Cardiac muscle cell (in vitro differentiated cells and primary cell): ENCODE data around the gene SURF4. TPM values are rescaled to one million over a fixed set of nuclear protein-coding genes. Genes with fewer than 3 reads are reported as not detected.
"Not testable (repeated sequence)": the region's sequence is repeated elsewhere in the genome, so short reads cannot be mapped to it uniquely, and the experiment has no call there.

Experiments
- DNase-seq, 2 donors: peaks; one replicate each; pipeline versions ENCODE4 v3.0.0 to v3.0.0-alpha.2; 2010 to 2017; ENCODE audit warnings: low read depth in 1 of 2, low spot score in 1 of 2
- H3K27ac ChIP-seq: fragments of 200-600 bp; sonication (generic); 2 replicates; pipeline ENCODE4 v1.5.1; 2016
- H3K27me3 ChIP-seq: fragments of 200-600 bp; sonication (generic); 2 replicates; pipeline ENCODE4 v1.6.0; 2016; ENCODE audit warnings: control low read depth
- H3K36me3 ChIP-seq: fragments of 200-600 bp; sonication (generic); 2 replicates; pipeline ENCODE4 v1.5.1; 2016; ENCODE audit warnings: control low read depth
- H3K4me1 ChIP-seq: fragments of 200-600 bp; sonication (generic); 2 replicates; pipeline ENCODE4 v1.8.1; 2017; ENCODE audit warnings: low read depth, mild to moderate bottlenecking, mixed run types
- H3K4me3 ChIP-seq: fragments of 200-600 bp; sonication (generic); 2 replicates; pipeline ENCODE4 v1.5.1; 2016; ENCODE audit warnings: mild to moderate bottlenecking
- H3K9me3 ChIP-seq: fragments of 200-600 bp; sonication (generic); 2 replicates; pipeline ENCODE4 v1.5.1; 2017; ENCODE audit warnings: low read depth, mild to moderate bottlenecking, control low read depth
- CTCF ChIP-seq: IDR thresholded peaks from 2 replicates; pipeline ENCODE4 v1.5.1; 2012; ENCODE audit warnings: low read depth, mild to moderate bottlenecking, low read length
- polyA plus RNA-seq: library from polyadenylated mRNA; unstranded; fragments of >200 nt; fragmentation: Nextera tagmentation; extraction: Ambion mirVana; gene quantifications from 2 replicates; pipeline ENCODE4 v1.2.1, GENCODE V29; 2016
- total RNA-seq: library from RNA; depleted of rRNA; stranded (reverse); fragments of >200 nt; gene quantifications from 2 replicates; pipeline ENCODE4 v1.2.3, GENCODE V29; 2016

The SURF4 gene
- total and polyA plus RNA-seq, 2 experiments from 2014 or later = 121 to 200 TPM

GRCh38 chr9:133377721-133378216 lies 1.9 kb upstream of the SURF4 start:
- H3K4me3 ChIP-seq = no peak overlapping the region
- DNase-seq = peak in 1 of 2 donors; percentile 36
- peaks cover 4% of the 10 kb centered on the region for H3K36me3 ChIP-seq
- H3K27me3 ChIP-seq = no peaks in the 10 kb centered on the region
- H3K9me3 ChIP-seq = no peaks in the 10 kb centered on the region
- no peak for TF ChIP-seq CTCF
- H3K27ac ChIP-seq = no peak overlapping the region
- H3K4me1 ChIP-seq = no peaks in the 10 kb centered on the region

- H3K36me3 ChIP-seq, H3K27me3 ChIP-seq, H3K9me3 ChIP-seq, H3K4me1 ChIP-seq, H3K27ac ChIP-seq, DNase-seq, H3K4me3 ChIP-seq: not testable (repeated sequence)
Measured at GRCh38 chr9:133377280-133377679, 1.4 kb upstream of the SURF4 start.

- TF ChIP-seq CTCF = no peak
- Histone ChIP-seq H3K36me3 (peaks cover 14% of the 10 kb centered on the region), H3K4me1 (no peaks in the 10 kb centered on the region), H3K9me3 (no peaks in the 10 kb centered on the region), H3K27me3 (no peaks in the 10 kb centered on the region), H3K27ac (peak overlapping the region; percentile 99), H3K4me3 (peak overlapping the region; percentile 98)
- DNase-seq = peak; percentile 41 to 43
Measured at GRCh38 chr9:133375116-133375723, 640 bp downstream of the SURF4 start.

GRCh38 chr9:133374612-133375115 lies 1.2 kb downstream of the SURF4 start:
- TF ChIP-seq CTCF = no peak
- Histone ChIP-seq H3K4me1 (no peaks in the 10 kb centered on the region), H3K36me3 (peaks cover 14% of the 10 kb centered on the region), H3K4me3 (peak overlapping the region; percentile 98), H3K27ac (peak overlapping the region; percentile 99), H3K9me3 (no peaks in the 10 kb centered on the region), H3K27me3 (no peaks in the 10 kb centered on the region)
- peak in 1 of 2 donors; percentile 53 for DNase-seq

GRCh38 chr9:133372144-133372543 lies 3.7 kb downstream of the SURF4 start:
- Histone ChIP-seq H3K27ac (no peak overlapping the region), H3K9me3 (no peaks in the 10 kb centered on the region), H3K4me3 (no peak overlapping the region), H3K36me3 (peaks cover 14% of the 10 kb centered on the region), H3K27me3 (no peaks in the 10 kb centered on the region), H3K4me1 (no peaks in the 10 kb centered on the region)
- no peak for DNase-seq
- TF ChIP-seq CTCF = no peak

GRCh38 chr9:133371261-133371711 lies 4.6 kb downstream of the SURF4 start:
- no peak overlapping the region for H3K27ac ChIP-seq

More at GRCh38 chr9:133371261-133371711, 4.6 kb downstream of the SURF4 start:
- no peak for DNase-seq
- TF ChIP-seq CTCF = no peak
- Histone ChIP-seq H3K4me3 (no peak overlapping the region), H3K36me3 (peaks cover 15% of the 10 kb centered on the region), H3K4me1 (no peaks in the 10 kb centered on the region), H3K27me3 (no peaks in the 10 kb centered on the region), H3K9me3 (no peaks in the 10 kb centered on the region)
